ENCODE measurements around the gene THRSP. TPM values are rescaled to one million over a fixed set of nuclear protein-coding genes. Genes with fewer than 3 reads are reported as not detected.
A peak's percentile ranks its signal among the peaks of the same experiment; 100 is the strongest.
"Not testable (repeated sequence)": the region's sequence is repeated elsewhere in the genome, so short reads cannot be mapped to it uniquely, and the experiment has no call there.

The THRSP gene, protein sequence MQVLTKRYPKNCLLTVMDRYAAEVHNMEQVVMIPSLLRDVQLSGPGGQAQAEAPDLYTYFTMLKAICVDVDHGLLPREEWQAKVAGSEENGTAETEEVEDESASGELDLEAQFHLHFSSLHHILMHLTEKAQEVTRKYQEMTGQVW
- not detected in 2 replicates for total RNA-seq (ENCODE audit: low replicate concordance)
- long read RNA-seq = 0 reads

DNA sequence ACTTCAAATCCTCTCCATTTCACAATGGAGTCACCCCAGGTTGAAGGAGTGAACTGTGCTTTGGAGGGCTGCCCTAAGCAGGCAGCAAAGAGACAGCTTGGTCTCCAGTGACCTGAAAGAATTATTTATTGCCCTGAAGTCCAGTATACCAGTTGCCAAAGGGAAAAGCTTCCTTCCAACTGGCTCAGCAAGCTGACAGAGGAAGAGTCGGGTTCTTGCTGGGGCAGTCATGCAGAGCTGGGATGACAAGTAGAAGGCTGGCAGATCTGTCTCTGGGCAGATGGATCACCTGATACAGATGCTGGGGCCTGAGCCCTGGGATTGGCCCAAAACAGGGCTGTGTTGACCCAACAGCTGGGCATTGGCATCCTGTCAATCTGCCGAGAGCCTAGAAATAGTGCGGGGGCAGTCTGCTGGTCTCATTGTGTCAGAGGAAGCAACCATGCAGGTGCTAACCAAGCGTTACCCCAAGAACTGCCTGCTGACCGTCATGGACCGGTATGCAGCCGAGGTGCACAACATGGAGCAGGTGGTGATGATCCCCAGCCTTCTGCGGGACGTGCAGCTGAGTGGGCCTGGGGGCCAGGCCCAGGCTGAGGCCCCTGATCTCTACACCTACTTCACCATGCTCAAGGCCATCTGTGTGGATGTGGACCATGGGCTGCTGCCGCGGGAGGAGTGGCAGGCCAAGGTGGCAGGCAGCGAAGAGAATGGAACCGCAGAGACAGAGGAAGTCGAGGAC, at the start of gene THRSP:
THRSP (plus strand) TSS at position 422 of the 742 bp plus-strand sequence; CDS start at position 443, 21 bp downstream.
- Mint-ChIP-seq H3K27me3 (no peaks in the 10 kb centered on the region), H3K4me3 (no peak within 1 kb of the TSS), H3K36me3 (peaks cover 11% of the 10 kb centered on the region), H3K9me3 (no peaks in the 10 kb centered on the region), H3K4me1 (ENCODE audit: unreplicated experiment) (no peaks in the 10 kb centered on the region), H3K27ac (no peak within 1 kb of the TSS)
- no peak for DNase-seq (ENCODE audit: extremely low spot score, unreplicated experiment)
- TF ChIP-seq, protein P1, sequence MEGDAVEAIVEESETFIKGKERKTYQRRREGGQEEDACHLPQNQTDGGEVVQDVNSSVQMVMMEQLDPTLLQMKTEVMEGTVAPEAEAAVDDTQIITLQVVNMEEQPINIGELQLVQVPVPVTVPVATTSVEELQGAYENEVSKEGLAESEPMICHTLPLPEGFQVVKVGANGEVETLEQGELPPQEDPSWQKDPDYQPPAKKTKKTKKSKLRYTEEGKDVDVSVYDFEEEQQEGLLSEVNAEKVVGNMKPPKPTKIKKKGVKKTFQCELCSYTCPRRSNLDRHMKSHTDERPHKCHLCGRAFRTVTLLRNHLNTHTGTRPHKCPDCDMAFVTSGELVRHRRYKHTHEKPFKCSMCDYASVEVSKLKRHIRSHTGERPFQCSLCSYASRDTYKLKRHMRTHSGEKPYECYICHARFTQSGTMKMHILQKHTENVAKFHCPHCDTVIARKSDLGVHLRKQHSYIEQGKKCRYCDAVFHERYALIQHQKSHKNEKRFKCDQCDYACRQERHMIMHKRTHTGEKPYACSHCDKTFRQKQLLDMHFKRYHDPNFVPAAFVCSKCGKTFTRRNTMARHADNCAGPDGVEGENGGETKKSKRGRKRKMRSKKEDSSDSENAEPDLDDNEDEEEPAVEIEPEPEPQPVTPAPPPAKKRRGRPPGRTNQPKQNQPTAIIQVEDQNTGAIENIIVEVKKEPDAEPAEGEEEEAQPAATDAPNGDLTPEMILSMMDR (conservative IDR thresholded peaks at IDR 0.05) = no peak

DNA sequence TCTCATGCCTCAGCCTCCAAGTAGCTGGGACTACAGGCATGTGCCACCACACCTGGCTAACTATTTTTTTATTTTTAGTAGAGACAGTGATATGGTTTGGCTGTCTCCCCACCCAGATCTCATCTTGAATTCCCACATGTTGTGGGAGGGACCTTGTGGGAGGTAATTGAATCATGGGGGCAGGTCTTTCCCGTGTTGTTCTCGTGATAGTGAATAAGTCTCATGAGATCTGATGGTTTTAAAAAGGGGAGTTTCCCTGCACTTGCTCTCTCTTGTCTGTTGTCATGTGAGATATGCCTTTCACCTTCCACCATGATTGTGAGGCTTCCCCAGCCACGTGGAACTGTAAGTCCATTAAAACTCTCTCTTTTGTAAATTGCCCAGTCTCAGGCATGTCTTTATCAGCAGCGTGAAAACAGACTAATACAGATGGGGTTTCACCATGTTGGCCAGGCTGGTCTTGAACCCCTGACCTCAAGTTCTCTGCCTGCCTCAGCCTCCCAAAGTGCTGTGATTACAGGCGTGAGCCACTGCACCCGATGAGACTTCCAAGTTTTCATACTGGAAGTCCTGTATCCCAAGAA, 48.6 kb upstream of the THRSP start:
- not testable (repeated sequence) for H3K4me1 Mint-ChIP-seq (ENCODE audit: unreplicated experiment); H3K4me3 Mint-ChIP-seq; H3K27ac Mint-ChIP-seq; H3K9me3 Mint-ChIP-seq; H3K36me3 Mint-ChIP-seq; H3K27me3 Mint-ChIP-seq; DNase-seq (ENCODE audit: extremely low spot score, unreplicated experiment)

DNA sequence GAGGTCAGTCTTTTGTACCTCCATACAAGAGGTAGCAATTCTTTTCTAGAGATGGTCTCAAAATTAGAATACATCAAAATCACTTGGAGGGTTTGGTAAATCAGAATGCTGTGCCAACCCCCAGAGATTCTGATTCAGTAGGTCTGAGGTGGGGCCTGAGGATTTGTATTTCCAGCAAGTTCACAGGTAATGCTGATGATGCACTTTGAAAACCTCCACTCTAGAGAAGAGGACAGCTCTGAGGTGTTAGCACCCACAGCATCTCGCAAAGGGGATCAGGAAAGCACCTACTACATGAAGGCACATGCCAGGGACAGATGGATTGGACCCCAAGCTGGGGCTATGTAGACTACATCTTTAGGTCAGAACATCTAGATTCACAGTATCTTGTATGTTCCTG, 47.8 kb upstream of the THRSP start:
- H3K27me3 Mint-ChIP-seq = no peaks in the 10 kb centered on the region
- H3K9me3 Mint-ChIP-seq = no peaks in the 10 kb centered on the region
- no peak for DNase-seq (ENCODE audit: extremely low spot score, unreplicated experiment)
- TF ChIP-seq, protein P1 (conservative IDR thresholded peaks at IDR 0.05) = no peak
- H3K4me1 Mint-ChIP-seq (ENCODE audit: unreplicated experiment) = peaks cover 14% of the 10 kb centered on the region
- no peak overlapping the region for H3K4me3 Mint-ChIP-seq
- H3K36me3 Mint-ChIP-seq = no peaks in the 10 kb centered on the region
- H3K27ac Mint-ChIP-seq = no peak overlapping the region

DNA sequence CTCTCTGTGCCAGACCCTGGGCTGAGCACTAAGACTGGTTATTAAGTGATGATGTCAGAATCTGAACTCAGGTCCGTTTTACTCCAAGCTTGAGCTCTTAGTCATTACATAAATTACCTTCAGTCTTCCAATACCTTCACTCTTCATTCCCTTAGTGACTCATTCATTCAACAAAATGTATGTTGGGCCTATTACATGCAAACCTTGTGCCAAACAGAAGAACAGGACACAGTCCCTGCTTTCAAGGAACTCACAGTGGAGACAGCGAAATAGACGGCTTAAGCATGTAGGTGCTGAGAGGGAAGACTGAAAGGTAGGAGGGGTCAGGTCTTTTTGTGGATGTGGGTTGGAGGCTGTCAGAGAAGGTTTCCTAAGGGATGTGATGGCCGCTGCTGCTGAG, 43.9 kb upstream of the THRSP start:
- TF ChIP-seq, protein P1 (conservative IDR thresholded peaks at IDR 0.05) = no peak
- peak overlapping the region; percentile 54 for H3K4me3 Mint-ChIP-seq
- H3K27ac Mint-ChIP-seq = peak overlapping the region; percentile 30
- no peaks in the 10 kb centered on the region for H3K36me3 Mint-ChIP-seq
- no peaks in the 10 kb centered on the region for H3K9me3 Mint-ChIP-seq
- H3K27me3 Mint-ChIP-seq = peaks cover 9% of the 10 kb centered on the region
- no peak for DNase-seq (ENCODE audit: extremely low spot score, unreplicated experiment)
- peaks cover 28% of the 10 kb centered on the region for H3K4me1 Mint-ChIP-seq (ENCODE audit: unreplicated experiment)

DNA sequence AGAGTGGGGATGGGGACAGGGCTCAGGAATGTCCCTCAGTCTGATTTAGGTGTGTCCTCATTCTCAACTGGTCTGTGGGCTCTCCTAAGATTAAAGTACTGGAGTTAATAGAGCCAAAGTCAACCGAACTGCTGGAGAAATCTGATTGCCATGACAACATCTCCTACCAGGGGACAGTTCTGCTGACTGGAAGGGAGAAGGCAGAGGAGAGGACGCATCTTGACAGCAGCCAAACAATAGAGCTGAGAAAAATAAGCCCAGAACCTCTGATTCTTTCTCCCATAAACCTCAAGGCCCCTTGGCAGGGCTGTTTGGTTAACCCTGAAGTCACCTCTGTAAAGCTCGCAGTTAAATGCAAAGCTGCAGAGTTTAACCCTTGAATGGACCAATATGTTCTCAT, 43.4 kb upstream of the THRSP start:
- no peak for DNase-seq (ENCODE audit: extremely low spot score, unreplicated experiment)
- peak overlapping the region; percentile 56 for H3K27ac Mint-ChIP-seq
- no peaks in the 10 kb centered on the region for H3K9me3 Mint-ChIP-seq
- peaks cover 28% of the 10 kb centered on the region for H3K4me1 Mint-ChIP-seq (ENCODE audit: unreplicated experiment)
- peak overlapping the region; percentile 54 for H3K4me3 Mint-ChIP-seq
- TF ChIP-seq, protein P1 (conservative IDR thresholded peaks at IDR 0.05) = no peak
- H3K27me3 Mint-ChIP-seq = peaks cover 9% of the 10 kb centered on the region
- no peaks in the 10 kb centered on the region for H3K36me3 Mint-ChIP-seq

DNA sequence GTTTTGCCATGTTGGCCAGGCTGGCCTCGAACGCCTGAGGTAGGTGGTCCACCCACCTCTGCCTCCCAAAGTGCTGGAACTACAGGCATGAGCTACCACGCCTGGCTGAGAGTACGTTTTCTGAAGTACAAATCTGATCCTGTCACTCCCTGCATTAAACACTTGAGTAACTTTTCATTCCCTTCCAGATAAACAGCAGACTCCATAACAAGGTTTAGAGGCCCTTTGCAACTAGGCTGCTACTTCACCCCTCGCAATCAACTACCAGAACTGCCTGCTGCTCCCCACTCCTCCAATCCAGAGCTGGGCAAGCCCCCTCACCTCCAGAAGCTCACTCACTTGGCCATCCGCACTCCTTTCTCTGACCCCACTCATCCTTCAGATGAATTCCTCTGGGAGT, 42.0 kb upstream of the THRSP start:
- no peak overlapping the region for H3K27ac Mint-ChIP-seq

More for the DNA sequence above, 42.0 kb upstream of the THRSP start:
- Mint-ChIP-seq H3K36me3 (no peaks in the 10 kb centered on the region), H3K4me3 (peak overlapping the region; percentile 59), H3K27me3 (peaks cover 9% of the 10 kb centered on the region), H3K4me1 (ENCODE audit: unreplicated experiment) (peaks cover 28% of the 10 kb centered on the region), H3K9me3 (no peaks in the 10 kb centered on the region)
- TF ChIP-seq, protein P1 (conservative IDR thresholded peaks at IDR 0.05) = no peak
- no peak for DNase-seq (ENCODE audit: extremely low spot score, unreplicated experiment)

Measured in type B pancreatic cell (in vitro differentiated cells).